ENCODE data around the gene VEGFC. TPM values are rescaled to one million over a fixed set of nuclear protein-coding genes. Genes with fewer than 3 reads are reported as not detected.

The VEGFC gene
- total RNA-seq, 1 donor from 2014 or later = 11.1 TPM

- no peaks in the 10 kb centered on the region for H3K36me3 Mint-ChIP-seq (ENCODE audit: low read depth)
- TF ChIP-seq, protein P1, sequence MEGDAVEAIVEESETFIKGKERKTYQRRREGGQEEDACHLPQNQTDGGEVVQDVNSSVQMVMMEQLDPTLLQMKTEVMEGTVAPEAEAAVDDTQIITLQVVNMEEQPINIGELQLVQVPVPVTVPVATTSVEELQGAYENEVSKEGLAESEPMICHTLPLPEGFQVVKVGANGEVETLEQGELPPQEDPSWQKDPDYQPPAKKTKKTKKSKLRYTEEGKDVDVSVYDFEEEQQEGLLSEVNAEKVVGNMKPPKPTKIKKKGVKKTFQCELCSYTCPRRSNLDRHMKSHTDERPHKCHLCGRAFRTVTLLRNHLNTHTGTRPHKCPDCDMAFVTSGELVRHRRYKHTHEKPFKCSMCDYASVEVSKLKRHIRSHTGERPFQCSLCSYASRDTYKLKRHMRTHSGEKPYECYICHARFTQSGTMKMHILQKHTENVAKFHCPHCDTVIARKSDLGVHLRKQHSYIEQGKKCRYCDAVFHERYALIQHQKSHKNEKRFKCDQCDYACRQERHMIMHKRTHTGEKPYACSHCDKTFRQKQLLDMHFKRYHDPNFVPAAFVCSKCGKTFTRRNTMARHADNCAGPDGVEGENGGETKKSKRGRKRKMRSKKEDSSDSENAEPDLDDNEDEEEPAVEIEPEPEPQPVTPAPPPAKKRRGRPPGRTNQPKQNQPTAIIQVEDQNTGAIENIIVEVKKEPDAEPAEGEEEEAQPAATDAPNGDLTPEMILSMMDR (IDR thresholded peaks at IDR 0.05) = no peak
- peaks cover 7% of the 10 kb centered on the region for H3K4me1 Mint-ChIP-seq (ENCODE audit: low read depth)
- no peak overlapping the region for H3K4me3 Mint-ChIP-seq (ENCODE audit: unreplicated experiment)
- no peak overlapping the region for H3K27ac Mint-ChIP-seq (ENCODE audit: unreplicated experiment)
- DNase-seq (ENCODE audit: low spot score) = no peak
- no peaks in the 10 kb centered on the region for H3K27me3 Mint-ChIP-seq (ENCODE audit: low read depth)
- peaks cover 9% of the 10 kb centered on the region for H3K9me3 Mint-ChIP-seq (ENCODE audit: low read depth)
Measured at GRCh38 chr4:176806778-176807375, 14.2 kb upstream of the VEGFC start.

DNA sequence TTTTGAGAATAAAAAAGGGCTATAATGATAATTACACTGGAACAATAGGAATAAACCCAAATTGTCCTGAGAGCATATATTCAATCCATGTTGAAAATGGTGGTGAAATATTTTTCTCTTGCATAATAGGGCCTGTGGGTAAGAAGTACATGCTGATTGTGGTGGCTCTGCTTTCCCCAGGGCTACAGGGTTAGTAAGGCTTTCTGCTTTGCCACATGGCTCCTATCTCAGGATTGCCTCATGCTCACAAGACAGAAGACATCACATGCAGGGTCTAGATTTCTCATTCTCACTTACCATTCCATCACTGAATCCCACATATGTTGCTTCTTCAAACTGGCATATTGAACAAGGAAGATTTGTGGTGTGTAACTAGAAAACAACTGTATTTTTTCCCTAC is 12.4 kb upstream of the VEGFC start:
- H3K27ac Mint-ChIP-seq (ENCODE audit: unreplicated experiment) = no peak overlapping the region
- H3K4me1 Mint-ChIP-seq (ENCODE audit: low read depth) = peaks cover 11% of the 10 kb centered on the region
- TF ChIP-seq, protein P1 (IDR thresholded peaks at IDR 0.05) = no peak
- no peak for DNase-seq (ENCODE audit: low spot score)
- H3K27me3 Mint-ChIP-seq (ENCODE audit: low read depth) = no peaks in the 10 kb centered on the region
- H3K4me3 Mint-ChIP-seq (ENCODE audit: unreplicated experiment) = no peak overlapping the region
- peaks cover 9% of the 10 kb centered on the region for H3K9me3 Mint-ChIP-seq (ENCODE audit: low read depth)
- H3K36me3 Mint-ChIP-seq (ENCODE audit: low read depth) = no peaks in the 10 kb centered on the region

GRCh38 chr4:176800891-176801534 is 8.3 kb upstream of the VEGFC start:
- Mint-ChIP-seq H3K9me3 (ENCODE audit: low read depth) (no peaks in the 10 kb centered on the region), H3K4me1 (ENCODE audit: low read depth) (peaks cover 3% of the 10 kb centered on the region), H3K36me3 (ENCODE audit: low read depth) (no peaks in the 10 kb centered on the region), H3K27me3 (ENCODE audit: low read depth) (no peaks in the 10 kb centered on the region), H3K4me3 (ENCODE audit: unreplicated experiment) (no peak overlapping the region), H3K27ac (ENCODE audit: unreplicated experiment) (no peak overlapping the region)
- DNase-seq (ENCODE audit: low spot score) = no peak
- TF ChIP-seq, protein P1 (IDR thresholded peaks at IDR 0.05) = no peak

- Mint-ChIP-seq H3K27ac (ENCODE audit: unreplicated experiment) (no peak overlapping the region), H3K4me1 (ENCODE audit: low read depth) (peaks cover 4% of the 10 kb centered on the region), H3K9me3 (ENCODE audit: low read depth) (no peaks in the 10 kb centered on the region), H3K4me3 (ENCODE audit: unreplicated experiment) (no peak overlapping the region), H3K36me3 (ENCODE audit: low read depth) (no peaks in the 10 kb centered on the region), H3K27me3 (ENCODE audit: low read depth) (no peaks in the 10 kb centered on the region)
- DNase-seq (ENCODE audit: low spot score) = no peak
- TF ChIP-seq, protein P1 (IDR thresholded peaks at IDR 0.05) = no peak
Measured at GRCh38 chr4:176799653-176800052, 6.9 kb upstream of the VEGFC start.

- Mint-ChIP-seq H3K9me3 (ENCODE audit: low read depth) (no peaks in the 10 kb centered on the region), H3K36me3 (ENCODE audit: low read depth) (no peaks in the 10 kb centered on the region), H3K4me1 (ENCODE audit: low read depth) (peaks cover 15% of the 10 kb centered on the region), H3K27ac (ENCODE audit: unreplicated experiment) (no peak overlapping the region), H3K4me3 (ENCODE audit: unreplicated experiment) (no peak overlapping the region), H3K27me3 (ENCODE audit: low read depth) (no peaks in the 10 kb centered on the region)
- no peak for DNase-seq (ENCODE audit: low spot score)
- TF ChIP-seq, protein P1 (IDR thresholded peaks at IDR 0.05) = no peak
Measured at GRCh38 chr4:176798540-176798939, 5.8 kb upstream of the VEGFC start.

Data from chondrocyte (in vitro differentiated cells).